H9 (cell line): Measurements from ENCODE around the gene UTP11. TPM values are rescaled to one million over a fixed set of nuclear protein-coding genes. Genes with fewer than 3 reads are reported as not detected.

ENCODE experiments used
- DNase-seq: peaks from one replicate; pipeline ENCODE4 v3.0.0-alpha.2; 2017
- H2AFZ ChIP-seq: one replicate; pipeline ENCODE4 v1.6.1; 2013; ENCODE audit warnings: mild to moderate bottlenecking, low read length, control low read depth, moderate library complexity
- H2AK5ac ChIP-seq: 2 replicates; pipeline ENCODE4 v1.6.1; 2013; ENCODE audit warnings: low read length, control low read depth, mixed read lengths; ENCODE audit not compliant: insufficient read length
- H2BK120ac ChIP-seq: one replicate; pipeline ENCODE4 v1.6.1; 2013; ENCODE audit warnings: low read depth, mild to moderate bottlenecking, low read length, control low read depth, inconsistent platforms; ENCODE audit not compliant: poor library complexity, severe bottlenecking
- H2BK12ac ChIP-seq: 2 replicates; pipeline ENCODE4 v1.6.1; 2013; ENCODE audit warnings: low read length, control low read depth, mixed read lengths, low read depth; ENCODE audit not compliant: insufficient read length
- H2BK15ac ChIP-seq: 2 replicates; pipeline ENCODE4 v1.6.1; 2013; ENCODE audit warnings: low read depth, low read length, control low read depth
- H2BK20ac ChIP-seq: one replicate; pipeline ENCODE4 v1.6.1; 2013; ENCODE audit warnings: low read depth, mild to moderate bottlenecking, low read length, control low read depth, inconsistent platforms; ENCODE audit not compliant: poor library complexity, severe bottlenecking
- H2BK5ac ChIP-seq: 2 replicates; pipeline ENCODE4 v1.6.1; 2013; ENCODE audit warnings: low read length, control low read depth, mixed read lengths; ENCODE audit not compliant: insufficient read length
- H3K14ac ChIP-seq: 2 replicates; pipeline ENCODE4 v1.6.1; 2013; ENCODE audit warnings: low read length, control low read depth; ENCODE audit not compliant: insufficient read depth
- H3K18ac ChIP-seq: 2 replicates; pipeline ENCODE4 v1.6.1; 2013; ENCODE audit warnings: low read depth, mild to moderate bottlenecking, mixed read lengths, low read length, control low read depth; ENCODE audit not compliant: insufficient read length
- H3K23ac ChIP-seq: 2 replicates; pipeline ENCODE4 v1.6.1; 2013; ENCODE audit warnings: low read length, control low read depth, mixed read lengths, low read depth; ENCODE audit not compliant: insufficient read length
- H3K23me2 ChIP-seq: 2 replicates; pipeline ENCODE4 v1.6.1; 2013; ENCODE audit warnings: low read depth, mild to moderate bottlenecking, mixed read lengths, low read length, control low read depth; ENCODE audit not compliant: insufficient read length, poor library complexity, severe bottlenecking
- H3K27ac ChIP-seq: 2 replicates; pipeline ENCODE4 v1.5.1; 2013; ENCODE audit warnings: low read length, control low read depth, mixed read lengths, low read depth; ENCODE audit not compliant: insufficient read length
- H3K27me3 ChIP-seq: 2 replicates; pipeline ENCODE4 v1.6.1; 2013; ENCODE audit warnings: low read length, control low read depth, inconsistent platforms; ENCODE audit not compliant: insufficient read depth
- H3K4ac ChIP-seq: 2 replicates; pipeline ENCODE4 v1.6.1; 2013; ENCODE audit warnings: low read depth, mild to moderate bottlenecking, control low read depth, inconsistent platforms, low read length, moderate library complexity
- H3K4me1 ChIP-seq: 2 replicates; pipeline ENCODE4 v1.6.1; 2013; ENCODE audit warnings: low read length, control low read depth, inconsistent platforms; ENCODE audit not compliant: insufficient read depth
- H3K4me2 ChIP-seq: 2 replicates; pipeline ENCODE4 v1.6.1; 2013; ENCODE audit warnings: low read length, control low read depth, mixed read lengths; ENCODE audit not compliant: insufficient read length, insufficient read depth
- H3K56ac ChIP-seq: 2 replicates; pipeline ENCODE4 v1.6.1; 2013; ENCODE audit warnings: low read depth, mild to moderate bottlenecking, mixed read lengths, low read length, control low read depth; ENCODE audit not compliant: insufficient read length
- H3K79me1 ChIP-seq: 2 replicates; pipeline ENCODE4 v1.6.1; 2013; ENCODE audit warnings: low read depth, mild to moderate bottlenecking, moderate library complexity, low read length, control low read depth, inconsistent platforms; ENCODE audit not compliant: insufficient read depth, poor library complexity, severe bottlenecking
- H3K79me2 ChIP-seq: 2 replicates; pipeline ENCODE4 v1.6.1; 2013; ENCODE audit warnings: low read length, control low read depth, inconsistent platforms; ENCODE audit not compliant: insufficient read depth
- H3K9ac ChIP-seq: 2 replicates; pipeline ENCODE4 v1.6.1; 2013; ENCODE audit warnings: low read length, control low read depth, mixed read lengths; ENCODE audit not compliant: insufficient read length; ENCODE audit errors: extremely low read depth
- H3K9me3 ChIP-seq: one replicate; pipeline ENCODE4 v1.6.1; 2013; ENCODE audit warnings: low read depth, low read length, inconsistent platforms; ENCODE audit not compliant: control insufficient read depth
- H3T11ph ChIP-seq: one replicate; pipeline ENCODE4 v1.6.1; 2013; ENCODE audit warnings: mild to moderate bottlenecking, low read length, control low read depth, inconsistent platforms
- H4K20me1 ChIP-seq: one replicate; pipeline ENCODE4 v1.6.1; 2013; ENCODE audit not compliant: control insufficient read depth, insufficient read length, insufficient read depth
- H4K5ac ChIP-seq: 2 replicates; pipeline ENCODE4 v1.6.1; 2013; ENCODE audit warnings: low read depth, mild to moderate bottlenecking, mixed read lengths, low read length, control low read depth; ENCODE audit not compliant: insufficient read length
- H4K8ac ChIP-seq: replicated peaks from 2 replicates; pipeline ENCODE4 v1.6.1; 2013; ENCODE audit warnings: low read length, control low read depth, mixed read lengths, low read depth; ENCODE audit not compliant: insufficient read length
- H4K91ac ChIP-seq: 2 replicates; pipeline ENCODE4 v1.6.1; 2013; ENCODE audit warnings: low read depth, mild to moderate bottlenecking, moderate library complexity, mixed read lengths, low read length, control low read depth; ENCODE audit not compliant: insufficient read length
- H3K27ac Mint-ChIP-seq, 3 experiments: 2 replicates in 2 of 3; 3 replicates in 1 of 3; pipeline ENCODE4 v1.8.0; 2020 to 2021; ENCODE audit warnings: mixed read lengths in 3 of 3, mild to moderate bottlenecking in 1 of 3, moderate library complexity in 1 of 3
- H3K27me3 Mint-ChIP-seq: 2 replicates; pipeline ENCODE4 v1.8.0; 2021; ENCODE audit warnings: low read depth, mild to moderate bottlenecking, moderate library complexity, mixed read lengths
- H3K36me3 Mint-ChIP-seq, 3 experiments: 2 replicates in 2 of 3; 3 replicates in 1 of 3; pipeline ENCODE4 v1.8.0; 2020 to 2021; ENCODE audit warnings: low read depth in 3 of 3, mixed read lengths in 3 of 3; ENCODE audit not compliant: insufficient read depth in 1 of 3
- H3K4me1 Mint-ChIP-seq, 2 experiments: 2 replicates each; pipeline ENCODE4 v1.8.0; 2020; ENCODE audit warnings: mixed read lengths in 2 of 2
- H3K4me3 Mint-ChIP-seq, 2 experiments: 2 replicates in 1 of 2; 3 replicates in 1 of 2; pipeline ENCODE4 v1.8.0; 2020 to 2021; ENCODE audit warnings: mild to moderate bottlenecking in 2 of 2, mixed read lengths in 2 of 2, moderate library complexity in 1 of 2
- H3K9me3 Mint-ChIP-seq, 2 experiments: 2 replicates in 1 of 2; 3 replicates in 1 of 2; pipeline ENCODE4 v1.8.0; 2020; ENCODE audit warnings: mild to moderate bottlenecking in 2 of 2, mixed read lengths in 2 of 2, moderate library complexity in 1 of 2
- WGBS: extraction: QIAGEN DNeasy Blood & Tissue Kit; methylation state at CpG from one replicate; pipeline ENCODE4 v1.1.7; 2013; ENCODE audit warnings: missing lambda C conversion rate, low lambda C conversion rate, mixed read lengths; ENCODE audit not compliant: insufficient read length; ENCODE audit errors: extremely low coverage; 5-methylcytosine and 5-hydroxymethylcytosine counted together
- total RNA-seq: library from RNA; stranded (reverse); gene quantifications from 2 replicates; pipeline ENCODE4 v1.2.1, GENCODE V29; 2021
- TF ChIP-seq, protein P1 (sequence below): fragments of 200-600 bp; sonication (generic); conservative IDR thresholded peaks from 3 replicates; pipeline ENCODE4 v1.8.0; 2021; ENCODE audit warnings: antibody characterized with exemption, mild to moderate bottlenecking

Gene UTP11
- total RNA-seq, 1 experiment from 2014 or later, result 63.1 TPM

DNA sequence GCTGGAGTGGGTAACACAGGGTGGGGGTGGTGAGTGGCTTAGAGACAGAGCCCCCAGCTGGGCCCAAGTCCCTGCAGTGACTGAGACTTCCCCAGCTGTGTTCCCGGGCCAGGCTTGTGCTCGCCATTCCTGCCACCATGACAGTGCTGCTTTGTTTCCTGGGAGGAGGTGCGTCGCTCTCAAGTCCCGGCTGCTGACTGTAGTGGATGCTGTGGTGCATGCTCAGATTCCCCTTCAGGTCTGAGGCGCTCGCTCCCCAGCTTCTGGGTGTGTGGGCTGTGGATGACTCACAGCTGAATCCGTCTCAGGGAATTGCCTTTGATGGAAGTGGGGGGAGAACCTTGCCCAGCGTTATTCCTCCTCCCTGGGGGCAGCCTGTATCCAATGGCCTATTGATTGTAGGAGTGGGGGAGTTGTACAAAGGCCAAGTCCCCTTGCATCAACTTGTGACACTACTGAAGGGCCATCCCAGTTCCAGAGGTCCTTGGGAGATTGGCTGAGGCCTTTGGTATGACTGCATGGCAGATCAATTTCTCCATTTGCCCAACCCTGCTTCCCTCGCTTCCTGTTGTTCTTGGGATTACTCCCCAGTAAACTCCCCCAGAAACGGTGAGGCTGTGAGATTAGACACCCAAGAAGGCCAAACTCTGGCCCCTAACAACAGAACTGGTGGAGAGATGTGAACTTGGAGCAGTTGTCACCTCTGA is 51.8 kb downstream of the UTP11 start:
- no peak for DNase-seq
- no peak overlapping the region for H4K5ac ChIP-seq
- H3K23me2 ChIP-seq, result no peaks in the 10 kb centered on the region
- no peak overlapping the region for H3K56ac ChIP-seq
- no peaks in the 10 kb centered on the region for H4K20me1 ChIP-seq
- peaks cover 31 to 48% of the 10 kb centered on the region in 2 experiments for H3K4me1 Mint-ChIP-seq
- H3K4me3 Mint-ChIP-seq, result peak overlapping the region in 1 of 2 experiments; percentile 33; a peak in 2 of 5 replicates
- H3K9me3 ChIP-seq, result no peaks in the 10 kb centered on the region
- peaks cover 10% of the 10 kb centered on the region for H3K27me3 Mint-ChIP-seq
- peaks cover 0 to 3% of the 10 kb centered on the region in 2 experiments; a peak in 1 of 5 replicates for H3K9me3 Mint-ChIP-seq
- H3K27me3 ChIP-seq, result no peaks in the 10 kb centered on the region
- H4K8ac ChIP-seq, result no peak overlapping the region
- no peak overlapping the region for H2BK15ac ChIP-seq
- H3K23ac ChIP-seq, result no peak overlapping the region
- no peak overlapping the region for H3K4me2 ChIP-seq
- peaks cover 0 to 9% (median 0%) of the 10 kb centered on the region in 3 experiments; a peak in 4 of 7 replicates for H3K36me3 Mint-ChIP-seq
- H3K4ac ChIP-seq, result no peak overlapping the region
- H3K27ac Mint-ChIP-seq, result peak overlapping the region; percentile 14 to 52 (median 16); a peak in 2 of 7 replicates
- H2BK120ac ChIP-seq, result no peak overlapping the region
- H2BK20ac ChIP-seq, result no peak overlapping the region
- no peak overlapping the region for H4K91ac ChIP-seq
- no peaks in the 10 kb centered on the region for H3K79me1 ChIP-seq
- no peaks in the 10 kb centered on the region for H3K79me2 ChIP-seq
- H3K14ac ChIP-seq, result 0 out of 2 replicates have a peak overlapping the region, but pooled peaks have one; percentile 5
- H3K9ac ChIP-seq, result no peak overlapping the region
- H3K18ac ChIP-seq, result no peak overlapping the region
- H3K27ac ChIP-seq, result no peak overlapping the region
- no peak overlapping the region for H2AK5ac ChIP-seq
- no peak overlapping the region for H3T11ph ChIP-seq
- TF ChIP-seq, protein P1, sequence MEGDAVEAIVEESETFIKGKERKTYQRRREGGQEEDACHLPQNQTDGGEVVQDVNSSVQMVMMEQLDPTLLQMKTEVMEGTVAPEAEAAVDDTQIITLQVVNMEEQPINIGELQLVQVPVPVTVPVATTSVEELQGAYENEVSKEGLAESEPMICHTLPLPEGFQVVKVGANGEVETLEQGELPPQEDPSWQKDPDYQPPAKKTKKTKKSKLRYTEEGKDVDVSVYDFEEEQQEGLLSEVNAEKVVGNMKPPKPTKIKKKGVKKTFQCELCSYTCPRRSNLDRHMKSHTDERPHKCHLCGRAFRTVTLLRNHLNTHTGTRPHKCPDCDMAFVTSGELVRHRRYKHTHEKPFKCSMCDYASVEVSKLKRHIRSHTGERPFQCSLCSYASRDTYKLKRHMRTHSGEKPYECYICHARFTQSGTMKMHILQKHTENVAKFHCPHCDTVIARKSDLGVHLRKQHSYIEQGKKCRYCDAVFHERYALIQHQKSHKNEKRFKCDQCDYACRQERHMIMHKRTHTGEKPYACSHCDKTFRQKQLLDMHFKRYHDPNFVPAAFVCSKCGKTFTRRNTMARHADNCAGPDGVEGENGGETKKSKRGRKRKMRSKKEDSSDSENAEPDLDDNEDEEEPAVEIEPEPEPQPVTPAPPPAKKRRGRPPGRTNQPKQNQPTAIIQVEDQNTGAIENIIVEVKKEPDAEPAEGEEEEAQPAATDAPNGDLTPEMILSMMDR, result no peak
- no peak overlapping the region for H2BK12ac ChIP-seq
- no peak overlapping the region for H2BK5ac ChIP-seq
- H3K4me1 ChIP-seq, result peaks cover 2% of the 10 kb centered on the region; the same call in 1 of the 2 replicates
- WGBS, result no CpG with 5 or more reads among the region's 11 CpGs
- no peak overlapping the region for H2AFZ ChIP-seq
